GM19239 (cell line): ENCODE results near the gene PLAA.
"Not testable (repeated sequence)": the region's sequence is repeated elsewhere in the genome, so short reads cannot be mapped to it uniquely, and the experiment has no call there.

Experiments
- DNase-seq: peaks from one replicate; pipeline ENCODE4 v3.0.0; 2011; ENCODE audit warnings: low spot score; ENCODE audit not compliant: insufficient read length
- FAIRE-seq: peaks from 2 replicates; lab custom pipeline; 2011; peaks lifted over from hg19 to GRCh38; lab: Jason Lieb, UNC

The PLAA gene

GRCh38 chr9:26937816-26938371, 9.1 kb downstream of the PLAA start:
- FAIRE-seq (no peak), DNase-seq (no peak)

GRCh38 chr9:26935847-26936246, 11.2 kb downstream of the PLAA start:
- FAIRE-seq = no peak
- DNase-seq = no peak

GRCh38 chr9:26928902-26929495, 18.0 kb downstream of the PLAA start:
- FAIRE-seq = no peak
- DNase-seq = no peak

- DNase-seq (no peak), FAIRE-seq (no peak)
These were observed 21.4 kb downstream of the PLAA start for GRCh38 chr9:26925609-26926008.

GRCh38 chr9:26919698-26920097, 27.3 kb downstream of the PLAA start:
- DNase-seq (no peak), FAIRE-seq (no peak)

- DNase-seq = no peak
- FAIRE-seq = no peak
These were observed 33.8 kb downstream of the PLAA start for GRCh38 chr9:26913138-26913668.

GRCh38 chr9:26904671-26905070, 42.4 kb downstream of the PLAA start:
- no peak for DNase-seq
- FAIRE-seq = no peak

- DNase-seq = no peak
- no peak for FAIRE-seq
These were observed 43.0 kb downstream of the PLAA start for GRCh38 chr9:26904070-26904469.

GRCh38 chr9:26893030-26893676, 53.9 kb downstream of the PLAA start:
- DNase-seq = no peak
- FAIRE-seq = peak; percentile 23

GRCh38 chr9:26892251-26893029, 54.6 kb downstream of the PLAA start, which contains the start of gene CAAP1:
Gene CAAP1 (minus strand): TSS chr9:26892802. CDS start chr9:26892715, 87 bp downstream.
- DNase-seq (peak; percentile 78), FAIRE-seq (peak; percentile 98)

- DNase-seq (no peak), FAIRE-seq (no peak)
These were observed 55.3 kb downstream of the PLAA start for GRCh38 chr9:26891726-26892125.

GRCh38 chr9:26888271-26888670, 58.8 kb downstream of the PLAA start:
- no peak for FAIRE-seq
- no peak for DNase-seq

GRCh38 chr9:26882154-26882553, 64.9 kb downstream of the PLAA start:
- no peak for DNase-seq
- FAIRE-seq = no peak

GRCh38 chr9:26880262-26880661, 66.8 kb downstream of the PLAA start:
- FAIRE-seq (no peak), DNase-seq (no peak)

- not testable (repeated sequence) for FAIRE-seq, DNase-seq
These were observed 71.9 kb downstream of the PLAA start for GRCh38 chr9:26875155-26875554.

- DNase-seq = no peak
- FAIRE-seq = no peak
These were observed 76.8 kb downstream of the PLAA start for GRCh38 chr9:26870292-26870691.

GRCh38 chr9:26863074-26863473, 84.0 kb downstream of the PLAA start:
- no peak for DNase-seq
- FAIRE-seq = no peak

- FAIRE-seq (peak; percentile 80), DNase-seq (peak; percentile 18)
These were observed 90.5 kb downstream of the PLAA start for GRCh38 chr9:26856413-26857032.
